ENCODE data around the gene SLC24A1. TPM values are rescaled to one million over a fixed set of nuclear protein-coding genes. Genes with fewer than 3 reads are reported as not detected.
A peak's percentile ranks its signal among the peaks of the same experiment; 100 is the strongest.

Gene SLC24A1
- total and polyA plus RNA-seq, 2 of the 13 experiments (the other 11 are each of a cell fraction or from before 2014, with no cell fraction given): 5.9 to 8.3 TPM

DNA sequence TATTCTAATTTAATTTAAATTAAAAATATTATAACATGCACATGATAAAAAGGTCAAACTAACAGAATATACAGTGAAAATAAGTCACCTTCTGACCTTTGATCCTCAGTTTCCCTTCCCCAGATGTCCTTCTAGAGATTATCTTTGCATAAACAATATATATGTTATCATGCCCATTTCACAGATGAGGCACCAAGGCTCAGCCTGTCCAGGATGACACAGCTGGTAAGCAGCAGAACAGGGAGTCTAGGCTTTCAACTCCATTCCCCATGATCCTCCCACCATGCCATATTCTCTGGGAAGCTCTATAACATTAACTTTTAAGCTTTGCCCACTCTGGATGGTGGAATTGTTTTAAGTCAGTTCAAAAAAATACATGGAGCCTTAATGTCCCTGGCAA lies 1.4 kb downstream of the SLC24A1 start:
- DNase-seq (ENCODE audit: low spot score): no peak
- no peak overlapping the region for H2AFZ ChIP-seq (ENCODE audit: low read length)
- H3K27me3 ChIP-seq (ENCODE audit: control insufficient read depth in 1 of 2, insufficient read depth in 2 of 2, low read length in 2 of 2): no peaks in the 10 kb centered on the region; a peak in 1 of 5 replicates
- H4K20me1 ChIP-seq (ENCODE audit: insufficient read depth, low read length): no peaks in the 10 kb centered on the region
- no peak for FAIRE-seq
- intact Hi-C loops (cut with micrococcal nuclease; ENCODE audit: unreplicated experiment) (no loop called here), in situ Hi-C loops (cut with HindIII; ENCODE audit: extremely low pct_ligation_motif_present, low pct_unique_long_range_greater_than_20kb) (no loop called here)
- no peak overlapping the region for H3K9ac ChIP-seq (ENCODE audit: insufficient read depth, low read depth, low read length)
- H3K4me3 ChIP-seq (replicated peaks in 1 of 3; ENCODE audit: insufficient read depth in 1 of 3, low read depth in 2 of 3, low read length in 3 of 3): no peak overlapping the region
- no peak overlapping the region for H3K4me2 ChIP-seq (ENCODE audit: low read depth, low read length)
- H3K36me3 ChIP-seq (replicated peaks in 1 of 2; ENCODE audit: control insufficient read depth in 1 of 2, insufficient read depth in 2 of 2, low read length in 2 of 2): peaks cover 4 to 13% of the 10 kb centered on the region in 2 experiments; a peak in 4 of 5 replicates
- H3K4me1 ChIP-seq (ENCODE audit: insufficient read depth, low read length): no peaks in the 10 kb centered on the region; the same call in 1 of the 2 replicates
- no peaks in the 10 kb centered on the region for H3K9me3 ChIP-seq (ENCODE audit: low read length)
- BruUV-seq (replicated peaks): no TSS peak
- H3K27ac ChIP-seq (ENCODE audit: extremely low read length, insufficient read depth, low read length): no peak overlapping the region
- no peaks in the 10 kb centered on the region for H3K79me2 ChIP-seq (ENCODE audit: insufficient read depth, low read length)
- ATAC-seq: no peak
- CTCF ChIA-PET (ENCODE audit: low intra/inter-chr PET ratio, low total read pairs): no interaction called here
- POLR2A ChIA-PET: no interaction called here
- TF ChIP-seq ZNF629 (CRISPR knock-in tag; conservative IDR thresholded peaks at IDR 0.05): peak; percentile 78
- TF ChIP-seq KLF11 (CRISPR knock-in tag; IDR thresholded peaks at IDR 0.05): no peak

DNA sequence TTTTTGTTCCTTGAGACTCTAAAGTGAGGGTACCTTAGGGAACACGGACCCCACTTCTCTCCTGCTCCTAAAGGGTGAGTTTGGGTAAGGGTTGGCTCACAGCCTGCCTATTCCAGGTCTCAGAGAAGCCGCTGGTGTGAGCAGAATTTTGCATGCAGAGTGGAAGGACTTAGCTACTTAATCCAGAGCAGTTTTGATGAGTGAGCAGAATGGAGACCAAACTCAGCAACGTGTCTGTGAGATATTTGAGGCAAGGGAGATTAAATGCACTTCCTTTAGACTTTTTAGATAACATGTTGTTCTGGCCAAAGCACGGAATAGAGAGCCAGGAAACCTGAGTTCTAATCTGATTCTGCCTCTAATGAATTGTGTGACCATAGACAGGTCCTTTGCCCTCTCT lies 5.1 kb downstream of the SLC24A1 start:
- peak; percentile 22 to 57; a peak in 2 of 4 replicates for TF ChIP-seq MAFK (conservative IDR thresholded peaks at IDR 0.05 in 1 of 2, IDR thresholded peaks at IDR 0.05 in 1 of 2; ENCODE audit: low read length in 2 of 2)
- TF ChIP-seq KLF16 (CRISPR knock-in tag; IDR thresholded peaks at IDR 0.05): no peak
- intact Hi-C loops (cut with micrococcal nuclease; ENCODE audit: unreplicated experiment): no loop called here
- WGBS (ENCODE audit: low lambda C conversion rate): 76% methylated on average over 4 of the region's 4 CpGs
- FAIRE-seq (no peak), DNase-seq (ENCODE audit: low spot score) (no peak), ATAC-seq (no peak)
- Histone ChIP-seq H4K20me1 (ENCODE audit: insufficient read depth, low read length) (no peaks in the 10 kb centered on the region), H3K9ac (ENCODE audit: insufficient read depth, low read depth, low read length) (no peak overlapping the region), H3K4me2 (ENCODE audit: low read depth, low read length) (no peak overlapping the region), H2AFZ (ENCODE audit: low read length) (no peak overlapping the region), H3K79me2 (ENCODE audit: insufficient read depth, low read length) (no peaks in the 10 kb centered on the region), H3K27ac (ENCODE audit: extremely low read length, insufficient read depth, low read length) (no peak overlapping the region), H3K27me3 (ENCODE audit: control insufficient read depth in 1 of 2, insufficient read depth in 2 of 2, low read length in 2 of 2) (no peaks in the 10 kb centered on the region; a peak in 1 of 5 replicates), H3K4me3 (replicated peaks in 1 of 3; ENCODE audit: insufficient read depth in 1 of 3, low read depth in 2 of 3, low read length in 3 of 3) (no peak overlapping the region), H3K9me3 (ENCODE audit: low read length) (no peaks in the 10 kb centered on the region), H3K4me1 (ENCODE audit: insufficient read depth, low read length) (peaks cover 22% of the 10 kb centered on the region), H3K36me3 (replicated peaks in 1 of 2; ENCODE audit: control insufficient read depth in 1 of 2, insufficient read depth in 2 of 2, low read length in 2 of 2) (peaks cover 4 to 10% of the 10 kb centered on the region in 2 experiments; a peak in 4 of 5 replicates)
- in situ Hi-C loops (cut with HindIII; ENCODE audit: extremely low pct_ligation_motif_present, low pct_unique_long_range_greater_than_20kb): loop anchor here (25.0 kb wide), 1 partner anchor 235 kb away; the partner anchor contains the start of gene RAB11A
- no TSS peak for BruUV-seq (replicated peaks)
- ChIA-PET CTCF (ENCODE audit: low intra/inter-chr PET ratio, low total read pairs) (no interaction called here), POLR2A (no interaction called here)
